Brain pericyte (primary cell): Measurements from ENCODE around the gene ARF1.

Experiments
- DNase-seq: peaks from one replicate; pipeline ENCODE4 v3.0.0-alpha.2; 2012; ENCODE audit warnings: low read depth, low spot score

The ARF1 gene

GRCh38 chr1:228050571-228051231, 31.8 kb upstream of the ARF1 start:
- no peak for DNase-seq

- no peak for DNase-seq
Observed at GRCh38 chr1:228058172-228058948, 24.1 kb upstream of the ARF1 start.

- DNase-seq: no peak
Observed at GRCh38 chr1:228058949-228059633, 23.4 kb upstream of the ARF1 start.

GRCh38 chr1:228059634-228060457, 22.7 kb upstream of the ARF1 start:
- DNase-seq: no peak

GRCh38 chr1:228060458-228061190, 21.9 kb upstream of the ARF1 start:
- DNase-seq: no peak

- no peak for DNase-seq
Observed at GRCh38 chr1:228061411-228062084, 21.0 kb upstream of the ARF1 start.

- DNase-seq: no peak
Observed at GRCh38 chr1:228062085-228062791, 20.3 kb upstream of the ARF1 start.

- DNase-seq: no peak
Observed at GRCh38 chr1:228062812-228063211, 19.7 kb upstream of the ARF1 start.

- DNase-seq: no peak
Observed at GRCh38 chr1:228063251-228064191, 19.0 kb upstream of the ARF1 start.

GRCh38 chr1:228064296-228064695, 18.2 kb upstream of the ARF1 start:
- DNase-seq: no peak

- DNase-seq: no peak
Observed at GRCh38 chr1:228064741-228065542, 17.6 kb upstream of the ARF1 start.

GRCh38 chr1:228065543-228066347, 16.8 kb upstream of the ARF1 start:
- no peak for DNase-seq

GRCh38 chr1:228066416-228066815, 16.1 kb upstream of the ARF1 start:
- no peak for DNase-seq

GRCh38 chr1:228066891-228067654, 15.4 kb upstream of the ARF1 start:
- no peak for DNase-seq

- no peak for DNase-seq
Observed at GRCh38 chr1:228068359-228068758, 14.1 kb upstream of the ARF1 start.

GRCh38 chr1:228070173-228070572, 12.3 kb upstream of the ARF1 start:
- DNase-seq: no peak
